KMS-11 (cell line): ENCODE results near the gene PLXNA2.

Experiments used
- H2AFZ ChIP-seq: fragments of 200-600 bp; sonication (generic); 2 replicates; pipeline ENCODE4 v1.6.1; 2016; ENCODE audit warnings: antibody characterized with exemption, mixed run types, low read depth
- H3K27ac ChIP-seq: fragments of 200-600 bp; sonication (generic); 2 replicates; pipeline ENCODE4 v1.6.1; 2016; ENCODE audit warnings: mild to moderate bottlenecking, mixed run types
- H3K27me3 ChIP-seq: fragments of 200-600 bp; sonication (generic); 2 replicates; pipeline ENCODE4 v1.6.1; 2017; ENCODE audit warnings: mild to moderate bottlenecking, low read depth, mixed run types, moderate library complexity; ENCODE audit not compliant: insufficient read depth
- H3K36me3 ChIP-seq: fragments of 200-600 bp; sonication (generic); 2 replicates; pipeline ENCODE4 v1.6.1; 2017; ENCODE audit warnings: mild to moderate bottlenecking, mixed run types; ENCODE audit not compliant: insufficient read depth
- H3K4me1 ChIP-seq: fragments of 200-600 bp; sonication (generic); 2 replicates; pipeline ENCODE4 v1.6.1; 2016; ENCODE audit warnings: mild to moderate bottlenecking, low read depth, mixed run types; ENCODE audit not compliant: poor library complexity, severe bottlenecking
- H3K4me2 ChIP-seq: fragments of 200-600 bp; sonication (generic); 2 replicates; pipeline ENCODE4 v1.7.0; 2016; ENCODE audit warnings: mild to moderate bottlenecking, mixed run types
- H3K4me3 ChIP-seq: fragments of 200-600 bp; sonication (generic); IDR thresholded peaks from 2 replicates; pipeline ENCODE4 v1.6.1; 2017; ENCODE audit warnings: low read depth, low read length, mixed read lengths; ENCODE audit not compliant: insufficient read depth
- H3K79me2 ChIP-seq: fragments of 200-600 bp; sonication (generic); 2 replicates; pipeline ENCODE4 v1.6.1; 2016; ENCODE audit warnings: low read depth, mixed run types; ENCODE audit not compliant: insufficient read depth
- H3K9ac ChIP-seq: fragments of 200-600 bp; sonication (generic); 2 replicates; pipeline ENCODE4 v1.6.1; 2016; ENCODE audit warnings: mild to moderate bottlenecking, mixed run types
- H4K20me1 ChIP-seq: fragments of 200-600 bp; sonication (generic); 2 replicates; pipeline ENCODE4 v1.6.1; 2016; ENCODE audit warnings: mild to moderate bottlenecking, mixed run types; ENCODE audit not compliant: insufficient read depth
- CTCF ChIP-seq: fragments of 200-600 bp; sonication (generic); conservative IDR thresholded peaks from 2 replicates; pipeline ENCODE4 v1.6.1; 2017; ENCODE audit warnings: low read depth, mild to moderate bottlenecking, antibody characterized with exemption, low read length, moderate library complexity, mixed read lengths

The PLXNA2 gene

DNA sequence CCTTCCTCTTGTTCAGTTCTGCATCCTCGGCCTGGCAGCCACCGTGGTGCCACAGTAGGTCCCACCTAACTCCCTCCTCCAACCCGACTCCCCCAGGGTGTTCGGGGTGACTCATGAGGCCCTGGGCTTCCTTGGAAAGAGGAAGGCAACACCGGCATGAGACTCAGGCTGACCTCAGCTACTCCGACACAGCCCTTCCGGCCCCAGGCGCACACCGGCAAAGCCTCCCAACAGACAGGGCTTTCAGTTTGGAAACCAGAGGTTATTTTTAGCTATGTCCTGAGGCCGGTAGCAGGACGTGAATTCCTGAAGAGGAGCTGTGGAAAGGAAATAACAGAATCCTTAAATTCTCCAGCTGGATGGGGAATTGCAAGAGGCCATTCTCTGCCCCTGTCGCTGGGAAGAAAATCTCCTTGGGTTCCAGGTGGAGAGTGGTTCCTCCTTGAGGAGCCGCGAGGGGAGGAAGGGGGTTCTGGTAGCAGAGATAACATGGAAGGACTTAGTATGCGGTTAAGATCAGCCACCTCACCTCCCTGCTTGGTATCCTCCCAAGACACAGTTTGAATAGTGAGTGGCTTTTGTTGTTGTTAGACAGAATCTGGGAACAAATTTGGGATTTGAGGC lies 24.4 kb downstream of the PLXNA2 start:
- Histone ChIP-seq H3K4me3 (no peak overlapping the region), H3K4me1 (no peaks in the 10 kb centered on the region), H3K27me3 (no peaks in the 10 kb centered on the region), H3K9ac (no peak overlapping the region), H3K79me2 (no peaks in the 10 kb centered on the region), H2AFZ (no peak overlapping the region), H4K20me1 (no peaks in the 10 kb centered on the region), H3K4me2 (no peak overlapping the region), H3K36me3 (no peaks in the 10 kb centered on the region), H3K27ac (no peak overlapping the region)
- no peak for TF ChIP-seq CTCF

- Histone ChIP-seq H3K9ac (no peak overlapping the region), H3K4me2 (no peak overlapping the region), H3K27ac (no peak overlapping the region)
These were observed 25.0 kb downstream of the PLXNA2 start for GRCh38 chr1:208219098-208219658.

DNA sequence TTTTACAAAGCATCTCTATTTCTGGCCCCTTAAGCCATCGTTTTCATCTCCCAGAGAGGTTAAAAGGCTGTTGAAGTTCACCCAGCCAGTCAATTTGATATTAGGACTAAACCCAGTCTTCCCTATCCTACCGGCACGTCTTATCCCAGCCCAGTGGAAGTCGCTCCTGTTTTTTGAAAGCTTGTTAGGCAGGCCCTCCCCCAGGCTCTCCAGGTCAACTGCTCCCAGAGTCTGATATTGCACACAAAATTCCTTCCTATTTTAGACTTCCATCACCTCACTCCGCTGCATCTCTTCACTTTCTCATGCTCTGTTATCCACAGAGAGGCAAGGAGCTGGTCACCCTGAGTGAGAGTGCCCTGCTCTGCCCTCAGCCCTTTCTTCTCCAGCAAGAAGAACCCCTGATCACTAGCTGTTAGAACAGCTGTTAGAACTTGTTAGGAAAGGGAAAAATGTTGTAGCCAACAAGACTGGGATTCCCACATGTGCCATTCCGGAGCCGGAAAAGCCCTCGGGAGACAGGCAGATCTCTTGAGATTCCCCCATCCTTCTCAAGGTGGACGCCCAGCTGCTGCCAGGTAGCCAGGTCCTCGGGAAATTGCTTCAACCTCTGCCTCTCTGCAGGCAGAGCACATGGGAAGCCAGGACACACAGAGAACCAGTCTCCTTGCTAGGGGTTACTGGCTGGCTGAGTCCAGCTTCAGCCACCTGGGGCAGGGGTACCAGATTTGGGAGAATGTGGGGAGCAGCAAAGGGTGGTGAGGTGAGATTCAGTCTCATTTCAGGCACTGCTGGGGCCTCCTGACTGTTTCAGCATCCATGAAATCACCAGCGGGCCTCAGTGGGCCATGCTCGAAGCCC lies 25.7 kb downstream of the PLXNA2 start:
- Histone ChIP-seq H3K4me1 (no peaks in the 10 kb centered on the region), H2AFZ (no peak overlapping the region), H3K9ac (no peak overlapping the region), H3K27ac (no peak overlapping the region), H3K36me3 (no peaks in the 10 kb centered on the region), H3K79me2 (no peaks in the 10 kb centered on the region), H4K20me1 (no peaks in the 10 kb centered on the region), H3K27me3 (no peaks in the 10 kb centered on the region), H3K4me3 (no peak overlapping the region), H3K4me2 (no peak overlapping the region)
- no peak for TF ChIP-seq CTCF

More at GRCh38 chr1:208219098-208219658, 25.0 kb downstream of the PLXNA2 start:
- H2AFZ ChIP-seq: no peak overlapping the region
- H3K36me3 ChIP-seq: no peaks in the 10 kb centered on the region
- no peaks in the 10 kb centered on the region for H3K79me2 ChIP-seq
- H4K20me1 ChIP-seq: no peaks in the 10 kb centered on the region
- TF ChIP-seq CTCF: no peak
- H3K4me1 ChIP-seq: no peaks in the 10 kb centered on the region
- H3K27me3 ChIP-seq: no peaks in the 10 kb centered on the region
- no peak overlapping the region for H3K4me3 ChIP-seq

GRCh38 chr1:208217781-208218180 lies 26.4 kb downstream of the PLXNA2 start:
- Histone ChIP-seq H3K9ac (no peak overlapping the region), H3K4me1 (no peaks in the 10 kb centered on the region), H4K20me1 (no peaks in the 10 kb centered on the region), H2AFZ (no peak overlapping the region), H3K27ac (no peak overlapping the region), H3K4me2 (no peak overlapping the region), H3K27me3 (no peaks in the 10 kb centered on the region), H3K4me3 (no peak overlapping the region), H3K79me2 (no peaks in the 10 kb centered on the region), H3K36me3 (no peaks in the 10 kb centered on the region)
- TF ChIP-seq CTCF: no peak
